GM21526 (cell line): Measurements from ENCODE around the gene SORBS1.

Source experiments
- ATAC-seq: cut with Tn5 transposase; IDR thresholded peaks from one replicate; pipeline ENCODE4 v1.9.1; 2021; ENCODE audit warnings: moderate library complexity; ENCODE audit not compliant: unreplicated experiment, low FRiP score

SORBS1 gene

GRCh38 chr10:95518455-95519452 is 42.4 kb downstream of the SORBS1 start:
- no peak for ATAC-seq

GRCh38 chr10:95517536-95518454 is 43.4 kb downstream of the SORBS1 start:
- no peak for ATAC-seq

DNA sequence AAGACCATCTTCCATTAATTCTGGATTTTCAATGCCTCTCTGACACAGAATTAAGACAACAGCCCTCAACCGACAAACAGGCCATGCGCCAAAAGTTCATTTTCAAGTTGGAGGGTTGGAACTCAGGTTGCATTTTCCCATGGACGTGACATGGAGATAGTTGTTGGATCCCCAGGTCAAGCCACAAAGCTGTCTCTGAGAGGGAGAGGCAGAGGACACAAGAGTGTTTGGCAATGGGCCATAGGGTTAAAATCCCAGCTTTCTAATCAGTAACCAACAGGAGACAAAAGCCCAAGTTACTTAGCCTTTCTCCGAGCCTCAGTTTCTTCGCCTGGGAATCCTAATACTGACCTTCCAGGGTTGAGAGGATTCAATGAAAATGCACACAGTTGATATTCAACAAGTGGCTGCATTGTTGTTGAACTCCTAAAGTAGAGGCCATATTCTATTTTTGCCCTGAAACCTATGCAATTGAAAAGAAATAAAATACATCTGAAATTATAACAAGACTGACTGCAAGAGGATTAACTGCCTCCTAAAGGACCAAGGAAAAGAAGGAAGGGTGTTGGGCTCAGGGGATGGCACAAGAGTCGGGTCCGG is 44.3 kb downstream of the SORBS1 start:
- ATAC-seq, result no peak

DNA sequence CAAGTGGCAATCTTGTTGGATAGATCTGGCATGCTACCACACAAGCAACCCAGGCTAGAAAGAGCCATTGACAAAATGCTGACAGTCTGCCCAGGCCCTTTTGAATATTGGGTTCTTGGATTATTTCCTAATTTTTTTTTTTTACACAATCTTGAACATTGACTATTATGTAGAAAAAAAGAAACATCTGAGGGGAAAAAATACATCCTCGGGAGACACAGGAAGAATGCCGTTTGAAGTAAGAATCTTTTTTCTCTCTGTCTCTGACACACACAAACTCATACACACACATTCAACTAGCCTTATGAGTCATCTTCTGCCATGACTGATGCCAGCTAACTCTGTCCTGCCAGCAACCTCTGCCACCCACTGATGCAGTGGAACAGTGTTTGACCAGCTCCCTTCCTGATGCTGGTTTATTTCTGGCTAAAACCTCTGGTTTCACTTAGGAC is 47.2 kb downstream of the SORBS1 start:
- ATAC-seq, result no peak

DNA sequence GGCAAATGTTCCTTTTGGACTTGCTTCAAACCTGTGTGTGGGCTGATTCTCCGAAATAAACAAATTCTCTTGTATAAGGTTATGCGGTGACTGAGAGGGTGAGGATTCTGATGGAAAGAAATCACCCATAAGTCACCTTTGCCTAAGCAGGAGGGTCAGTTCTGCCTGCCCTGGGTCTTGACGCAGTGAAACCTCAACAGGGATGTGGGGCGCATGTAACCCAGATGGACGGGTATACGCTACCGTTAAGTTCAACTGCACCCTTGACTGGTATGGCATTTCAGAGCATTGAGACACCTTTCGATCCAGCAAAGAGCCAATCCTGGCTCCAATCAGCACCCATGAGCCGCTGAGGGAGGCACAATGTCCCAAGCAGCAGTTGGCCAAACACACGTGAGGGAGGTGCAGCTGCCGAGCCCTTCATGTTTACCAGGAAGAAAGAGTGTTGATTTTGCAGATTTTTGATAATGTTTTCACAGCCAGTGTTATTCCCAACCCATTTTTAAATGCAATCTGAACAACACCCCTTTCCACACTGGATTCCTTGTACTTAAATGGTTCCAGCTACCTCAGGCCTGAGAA is 48.1 kb downstream of the SORBS1 start:
- ATAC-seq, result no peak

DNA sequence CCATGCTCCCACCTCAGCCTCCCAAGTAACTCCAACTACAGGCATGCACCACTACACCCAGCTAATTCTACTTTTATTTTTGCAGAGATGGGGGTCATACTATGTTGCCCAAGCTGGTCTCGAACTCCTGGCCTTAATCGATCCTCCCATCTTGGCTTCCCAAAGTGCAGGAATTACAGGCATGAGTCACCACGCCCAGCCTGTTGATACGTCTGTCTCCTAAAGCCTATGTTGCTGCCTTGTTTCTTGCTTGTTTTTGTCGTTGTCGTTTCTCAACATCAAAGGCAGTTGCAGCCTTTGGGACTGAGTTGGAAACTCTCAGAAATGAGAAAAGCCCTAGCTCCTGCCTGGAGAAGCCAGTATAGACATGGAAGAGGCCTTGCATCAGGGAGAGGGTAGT is 49.9 kb downstream of the SORBS1 start:
- no peak for ATAC-seq

GRCh38 chr10:95509251-95509650 is 51.9 kb downstream of the SORBS1 start:
- no peak for ATAC-seq

GRCh38 chr10:95508730-95509129 is 52.4 kb downstream of the SORBS1 start:
- no peak for ATAC-seq

- ATAC-seq, result no peak
Observed at GRCh38 chr10:95506056-95506737, 55.0 kb downstream of the SORBS1 start.

- no peak for ATAC-seq
Observed at GRCh38 chr10:95505641-95506040, 55.5 kb downstream of the SORBS1 start.

GRCh38 chr10:95505084-95505610 is 56.0 kb downstream of the SORBS1 start:
- no peak for ATAC-seq

GRCh38 chr10:95504246-95504691 is 56.9 kb downstream of the SORBS1 start:
- ATAC-seq, result no peak

DNA sequence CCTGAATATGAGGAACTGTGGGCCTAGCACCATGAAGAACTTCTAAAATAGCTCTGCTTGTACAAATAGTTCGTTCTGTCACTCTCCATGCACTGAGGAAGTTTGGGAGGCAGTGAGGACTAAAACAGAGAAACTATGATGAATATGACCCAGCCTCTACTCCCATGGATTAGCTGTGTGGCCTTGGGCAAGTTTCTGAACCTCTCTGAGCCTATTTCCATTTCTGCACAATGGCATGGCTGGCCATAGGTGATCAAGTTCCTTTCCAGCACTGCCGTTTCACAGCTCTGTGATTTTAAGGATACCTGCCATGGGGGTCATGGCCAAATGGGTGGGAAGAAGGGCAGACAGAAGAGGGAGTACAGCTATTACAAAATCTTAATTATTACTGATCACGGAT is 57.6 kb downstream of the SORBS1 start:
- ATAC-seq, result no peak

DNA sequence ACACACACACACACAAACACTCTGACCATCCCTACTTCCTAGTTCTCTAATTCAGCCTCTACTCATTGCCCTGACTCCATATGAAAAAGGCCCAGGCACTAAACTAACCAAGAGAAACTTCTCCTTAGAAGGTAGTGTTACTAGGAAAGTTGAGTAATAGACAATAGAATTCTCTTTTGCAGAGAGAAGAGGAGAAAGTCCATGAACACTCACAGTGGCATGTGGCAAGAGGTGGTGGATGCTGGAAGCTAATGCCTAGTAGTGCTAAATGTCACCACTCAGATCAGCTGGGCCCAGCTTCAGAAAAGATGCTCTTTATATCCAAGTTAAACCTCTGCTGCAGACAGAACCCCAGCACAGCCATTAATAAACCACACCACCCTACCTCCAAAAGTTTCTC is 58.2 kb downstream of the SORBS1 start:
- ATAC-seq, result no peak

- ATAC-seq, result no peak
Observed at GRCh38 chr10:95502377-95502776, 58.8 kb downstream of the SORBS1 start.

DNA sequence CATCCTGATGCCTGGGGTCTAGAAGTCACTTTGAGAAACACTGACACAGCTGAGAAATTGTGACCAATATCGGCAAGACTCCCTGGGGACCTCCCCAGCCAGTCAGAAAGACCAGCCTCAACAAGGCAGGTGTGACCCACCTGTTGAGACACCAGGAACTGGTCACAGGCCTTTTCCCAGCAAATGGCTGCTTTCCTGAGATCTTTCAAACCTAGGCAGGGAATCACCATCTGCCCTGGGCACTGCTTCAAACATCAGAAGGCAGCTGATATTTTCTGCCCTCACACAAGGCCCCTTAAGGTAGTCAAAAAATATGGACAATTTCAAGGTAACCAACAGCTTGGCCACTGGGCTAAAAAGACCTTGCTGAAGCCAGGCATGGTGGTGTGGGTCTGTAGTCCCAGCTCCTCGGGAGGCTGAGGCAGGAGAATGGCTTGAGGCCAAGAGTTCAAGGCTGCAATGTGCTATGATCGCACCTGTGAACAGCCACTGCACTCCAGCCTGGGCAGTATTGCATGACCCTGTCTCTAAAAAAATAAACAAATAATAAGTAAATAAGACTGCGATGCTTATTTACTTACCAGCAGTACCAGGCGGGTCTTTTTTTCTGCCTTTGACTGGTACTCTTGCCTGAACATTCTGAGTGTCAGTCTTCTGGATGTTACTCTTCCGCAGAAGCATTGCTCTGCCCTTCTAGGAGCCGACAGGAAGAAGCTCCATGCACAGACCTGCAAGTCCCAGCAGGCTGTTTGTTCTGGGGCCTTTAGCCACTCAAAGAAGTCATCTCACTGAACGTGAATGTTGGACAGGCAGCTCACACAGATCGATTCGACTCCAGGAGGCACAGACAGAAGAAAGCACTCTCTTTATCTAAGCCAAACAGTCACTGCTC is 59.7 kb downstream of the SORBS1 start:
- no peak for ATAC-seq

DNA sequence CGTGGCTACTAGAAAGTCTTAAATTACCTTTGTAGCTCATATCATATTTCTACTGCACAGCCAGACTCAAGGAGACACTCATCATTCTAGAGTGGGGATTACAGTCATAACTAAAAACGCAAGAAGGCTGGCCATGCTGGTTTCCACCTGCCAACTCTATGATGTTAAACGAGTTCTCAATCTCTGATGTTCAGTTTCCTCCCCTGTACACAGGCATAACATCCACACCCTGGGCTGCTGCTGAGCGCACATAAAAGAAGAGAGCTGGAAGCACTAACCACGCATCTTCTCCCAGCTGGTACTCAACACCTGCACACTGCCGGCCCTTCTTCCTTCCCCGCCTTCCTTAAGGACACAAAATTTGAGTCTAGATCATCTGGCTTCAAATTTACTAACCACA is 60.5 kb downstream of the SORBS1 start:
- no peak for ATAC-seq

DNA sequence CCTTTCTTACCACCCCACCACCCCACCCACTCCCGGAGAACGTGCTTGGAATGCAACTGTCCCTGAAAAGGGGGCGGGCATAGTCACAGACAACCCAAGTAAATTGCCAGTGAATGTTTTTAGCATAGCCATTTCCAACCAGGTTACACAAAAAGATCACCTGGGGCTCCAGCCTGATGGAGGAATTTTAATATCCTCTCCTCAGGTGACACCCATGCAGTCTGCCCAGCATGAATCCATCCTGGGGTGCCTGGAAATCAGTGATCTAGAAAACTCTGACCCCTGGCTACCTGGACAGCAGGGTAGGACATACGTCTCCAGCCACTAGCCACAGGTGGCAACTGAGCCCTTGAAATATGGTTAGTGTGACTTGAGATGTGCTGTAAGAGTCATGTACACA is 61.1 kb downstream of the SORBS1 start:
- no peak for ATAC-seq
